PFSK-1 (cell line): ENCODE results near the gene RHOT2.

Source experiments
- FOXP2 ChIP-seq: optimal IDR thresholded peaks from 2 replicates; pipeline ENCODE3; 2011; ENCODE audit warnings: borderline replicate concordance, control low read depth, inconsistent platforms; ENCODE audit not compliant: insufficient read depth; ENCODE audit errors: extremely low read length, extremely low read depth
- POLR2AphosphoS5 ChIP-seq: IDR thresholded peaks from 2 replicates; pipeline ENCODE4 v1.6.1; 2012; ENCODE audit warnings: low read depth, mild to moderate bottlenecking, control low read depth, low read length, moderate library complexity
- REST ChIP-seq, 2 experiments: IDR thresholded peaks; 2 replicates each; pipeline versions ENCODE4 v1.6.1 to v1.8.0; 2011 to 2012; ENCODE audit warnings: low read depth in 2 of 2, low read length in 2 of 2, control low read depth in 1 of 2, inconsistent platforms in 1 of 2, mild to moderate bottlenecking in 1 of 2, moderate library complexity in 1 of 2; ENCODE audit not compliant: insufficient read depth in 1 of 2
- SIN3A ChIP-seq: IDR thresholded peaks from 2 replicates; pipeline ENCODE4 v1.6.1; 2012; ENCODE audit warnings: mild to moderate bottlenecking, low read length, moderate library complexity, borderline replicate concordance; ENCODE audit not compliant: insufficient read depth
- TAF1 ChIP-seq: IDR thresholded peaks from 2 replicates; pipeline ENCODE4 v1.6.1; 2012; ENCODE audit warnings: low read length, control low read depth, borderline replicate concordance; ENCODE audit not compliant: insufficient read depth

RHOT2 gene

GRCh38 chr16:626787-627453 is 41.0 kb upstream of the RHOT2 start:
- no peak for TF ChIP-seq SIN3A
- TF ChIP-seq POLR2AphosphoS5: no peak
- no peak for TF ChIP-seq TAF1
- TF ChIP-seq FOXP2: no peak
- TF ChIP-seq REST (IDR thresholded peaks at IDR 0.05; ENCODE audit: insufficient read depth in 1 of 2, low read depth in 2 of 2, low read length in 2 of 2): no peak

GRCh38 chr16:627454-628239 is 40.3 kb upstream of the RHOT2 start:
- no peak for TF ChIP-seq POLR2AphosphoS5
- TF ChIP-seq FOXP2: no peak
- TF ChIP-seq TAF1: no peak
- TF ChIP-seq SIN3A: no peak
- TF ChIP-seq REST (IDR thresholded peaks at IDR 0.05; ENCODE audit: insufficient read depth in 1 of 2, low read depth in 2 of 2, low read length in 2 of 2): no peak

- no peak for TF ChIP-seq SIN3A
- no peak for TF ChIP-seq TAF1
- TF ChIP-seq REST (IDR thresholded peaks at IDR 0.05; ENCODE audit: insufficient read depth in 1 of 2, low read depth in 2 of 2, low read length in 2 of 2): no peak
- TF ChIP-seq POLR2AphosphoS5: no peak
- TF ChIP-seq FOXP2: no peak
These were observed 39.4 kb upstream of the RHOT2 start for GRCh38 chr16:628321-629061.

GRCh38 chr16:629185-629832 is 38.6 kb upstream of the RHOT2 start:
- TF ChIP-seq SIN3A (no peak), TAF1 (no peak), POLR2AphosphoS5 (no peak), REST (IDR thresholded peaks at IDR 0.05; ENCODE audit: insufficient read depth in 1 of 2, low read depth in 2 of 2, low read length in 2 of 2) (no peak), FOXP2 (no peak)
